Panc1 (cell line): ENCODE data around the gene SLC8B1. TPM values are rescaled to one million over a fixed set of nuclear protein-coding genes. Genes with fewer than 3 reads are reported as not detected.

Experiments
- ATAC-seq: fragments of 200-7000 bp; cut with Tn5 transposase; 2 replicates; pipeline ENCODE4 v1.9.1; 2020; ENCODE audit warnings: mild to moderate bottlenecking, moderate library complexity
- BruUV-seq: library from RNA; stranded (reverse); fragments of 400-500 nt; replicated peaks from 2 replicates; lab custom pipeline; 2021; lab: Mats Ljungman, UMichigan
- CTCF ChIA-PET: fragments of 300-600 bp; sonication (Branson Sonifier 250); formaldehyde crosslinking; loops from one replicate; lab custom pipeline; 2022; ENCODE audit warnings: antibody characterized with exemption; lab: Charles Lee
- POLR2A ChIA-PET: fragments of 300-600 bp; sonication (Branson Sonifier 250); formaldehyde crosslinking; loops from one replicate; lab custom pipeline; 2022; ENCODE audit warnings: antibody characterized with exemption; lab: Charles Lee
- DNase-seq: peaks from one replicate; pipeline ENCODE4 v3.0.0-alpha.2; 2010; ENCODE audit warnings: low read depth, low spot score
- H3K27ac ChIP-seq: 2 replicates; pipeline ENCODE4 v1.5.1; 2011; ENCODE audit warnings: mild to moderate bottlenecking, low read length, inconsistent platforms
- H3K27me3 ChIP-seq: fragments of 200-500 bp; sonication (Bioruptor generic); 2 replicates; pipeline ENCODE4 v1.6.0; 2014; ENCODE audit warnings: low read length, inconsistent platforms; ENCODE audit not compliant: control insufficient read depth, insufficient read depth
- H3K36me3 ChIP-seq: fragments of 200-500 bp; sonication (Bioruptor generic); 2 replicates; pipeline ENCODE4 v1.5.1; 2014; ENCODE audit warnings: inconsistent platforms, mild to moderate bottlenecking, low read length, moderate library complexity; ENCODE audit not compliant: control insufficient read depth, insufficient read depth
- H3K4me1 ChIP-seq: 2 replicates; pipeline ENCODE4 v1.5.1; 2011; ENCODE audit warnings: inconsistent platforms, mild to moderate bottlenecking, low read length, moderate library complexity; ENCODE audit not compliant: control insufficient read depth, insufficient read depth
- H3K4me3 ChIP-seq, 2 experiments: 2 replicates each; pipeline ENCODE4 v1.5.1; 2011 to 2012; ENCODE audit warnings: low read depth in 2 of 2, low read length in 2 of 2, mild to moderate bottlenecking in 2 of 2, inconsistent platforms in 1 of 2, moderate library complexity in 1 of 2
- H3K9me3 ChIP-seq: fragments of 200-500 bp; sonication (Bioruptor generic); 2 replicates; pipeline ENCODE4 v1.5.1; 2014; ENCODE audit warnings: low read depth, mild to moderate bottlenecking, inconsistent platforms, low read length, moderate library complexity; ENCODE audit not compliant: control insufficient read depth, insufficient read depth
- POLR2AphosphoS5 ChIP-seq: IDR thresholded peaks from 2 replicates; pipeline ENCODE4 v1.6.1; 2012; ENCODE audit warnings: mild to moderate bottlenecking, low read depth, low read length, moderate library complexity
- SIN3A ChIP-seq: IDR thresholded peaks from 2 replicates; pipeline ENCODE4 v1.6.1; 2012; ENCODE audit warnings: low read depth, mild to moderate bottlenecking, low read length, moderate library complexity, borderline replicate concordance; ENCODE audit not compliant: insufficient read depth
- TCF7L2 ChIP-seq: IDR thresholded peaks from 2 replicates; pipeline ENCODE4 v1.6.1; 2011; ENCODE audit warnings: mild to moderate bottlenecking, low read depth, low read length, inconsistent platforms
- in situ Hi-C: cut with HindIII; loops from 2 replicates; pipeline ENCODE4 v1.10.0; 2016; ENCODE audit warnings: low sequenced_read_pairs, low pct_unique_long_range_greater_than_20kb
- intact Hi-C: fragments of 100-400 bp; cut with micrococcal nuclease; formaldehyde crosslinking; loops from one replicate; pipeline ENCODE4 v1.10.0; 2022; ENCODE audit not compliant: unreplicated experiment
- total RNA-seq: library from RNA; stranded (reverse); gene quantifications from one replicate; pipeline ENCODE4 v1.2.1, GENCODE V29; 2021; ENCODE audit not compliant: unreplicated experiment
- TF ChIP-seq, protein P1 (sequence below): fragments of 450-650 bp; IDR thresholded peaks from 2 replicates; pipeline ENCODE4 v1.5.1; 2017; ENCODE audit warnings: mild to moderate bottlenecking
- TF ChIP-seq, protein P2 (sequence below), 2 experiments: IDR thresholded peaks; 2 replicates each; pipeline ENCODE4 v1.6.1; 2011 to 2012; ENCODE audit warnings: low read depth in 2 of 2, control low read depth in 1 of 2, low read length in 1 of 2, mild to moderate bottlenecking in 1 of 2, moderate library complexity in 1 of 2; ENCODE audit not compliant: insufficient read depth in 1 of 2

Gene SLC8B1
- total RNA-seq, 1 experiment from 2014 or later = 26.7 TPM

DNA sequence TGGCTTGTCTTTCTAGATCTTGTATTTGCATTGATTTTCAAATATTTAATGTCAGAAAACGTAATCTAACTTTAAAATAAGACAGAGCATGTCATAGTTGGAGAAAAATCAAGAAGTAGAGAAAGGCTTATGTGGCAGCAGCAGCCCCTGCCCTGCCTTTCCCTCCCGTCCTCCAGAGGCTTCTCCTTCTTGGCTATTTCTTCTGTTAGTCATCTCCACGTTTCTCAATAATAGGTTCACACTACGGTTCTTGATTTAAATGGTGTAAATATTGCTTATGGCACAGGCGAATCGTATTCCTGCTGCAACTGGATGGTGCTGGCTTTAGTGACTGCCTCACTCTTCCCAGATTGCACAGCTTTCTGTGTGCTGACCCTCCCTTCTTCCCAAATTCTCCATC lies 42.8 kb downstream of the SLC8B1 start:
- Histone ChIP-seq H3K4me3 (no peak overlapping the region), H3K27me3 (no peaks in the 10 kb centered on the region), H3K27ac (no peak overlapping the region), H3K4me1 (no peaks in the 10 kb centered on the region), H3K36me3 (no peaks in the 10 kb centered on the region), H3K9me3 (no peaks in the 10 kb centered on the region)
- TF ChIP-seq, protein P1, sequence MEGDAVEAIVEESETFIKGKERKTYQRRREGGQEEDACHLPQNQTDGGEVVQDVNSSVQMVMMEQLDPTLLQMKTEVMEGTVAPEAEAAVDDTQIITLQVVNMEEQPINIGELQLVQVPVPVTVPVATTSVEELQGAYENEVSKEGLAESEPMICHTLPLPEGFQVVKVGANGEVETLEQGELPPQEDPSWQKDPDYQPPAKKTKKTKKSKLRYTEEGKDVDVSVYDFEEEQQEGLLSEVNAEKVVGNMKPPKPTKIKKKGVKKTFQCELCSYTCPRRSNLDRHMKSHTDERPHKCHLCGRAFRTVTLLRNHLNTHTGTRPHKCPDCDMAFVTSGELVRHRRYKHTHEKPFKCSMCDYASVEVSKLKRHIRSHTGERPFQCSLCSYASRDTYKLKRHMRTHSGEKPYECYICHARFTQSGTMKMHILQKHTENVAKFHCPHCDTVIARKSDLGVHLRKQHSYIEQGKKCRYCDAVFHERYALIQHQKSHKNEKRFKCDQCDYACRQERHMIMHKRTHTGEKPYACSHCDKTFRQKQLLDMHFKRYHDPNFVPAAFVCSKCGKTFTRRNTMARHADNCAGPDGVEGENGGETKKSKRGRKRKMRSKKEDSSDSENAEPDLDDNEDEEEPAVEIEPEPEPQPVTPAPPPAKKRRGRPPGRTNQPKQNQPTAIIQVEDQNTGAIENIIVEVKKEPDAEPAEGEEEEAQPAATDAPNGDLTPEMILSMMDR = no peak
- TF ChIP-seq, protein P2, sequence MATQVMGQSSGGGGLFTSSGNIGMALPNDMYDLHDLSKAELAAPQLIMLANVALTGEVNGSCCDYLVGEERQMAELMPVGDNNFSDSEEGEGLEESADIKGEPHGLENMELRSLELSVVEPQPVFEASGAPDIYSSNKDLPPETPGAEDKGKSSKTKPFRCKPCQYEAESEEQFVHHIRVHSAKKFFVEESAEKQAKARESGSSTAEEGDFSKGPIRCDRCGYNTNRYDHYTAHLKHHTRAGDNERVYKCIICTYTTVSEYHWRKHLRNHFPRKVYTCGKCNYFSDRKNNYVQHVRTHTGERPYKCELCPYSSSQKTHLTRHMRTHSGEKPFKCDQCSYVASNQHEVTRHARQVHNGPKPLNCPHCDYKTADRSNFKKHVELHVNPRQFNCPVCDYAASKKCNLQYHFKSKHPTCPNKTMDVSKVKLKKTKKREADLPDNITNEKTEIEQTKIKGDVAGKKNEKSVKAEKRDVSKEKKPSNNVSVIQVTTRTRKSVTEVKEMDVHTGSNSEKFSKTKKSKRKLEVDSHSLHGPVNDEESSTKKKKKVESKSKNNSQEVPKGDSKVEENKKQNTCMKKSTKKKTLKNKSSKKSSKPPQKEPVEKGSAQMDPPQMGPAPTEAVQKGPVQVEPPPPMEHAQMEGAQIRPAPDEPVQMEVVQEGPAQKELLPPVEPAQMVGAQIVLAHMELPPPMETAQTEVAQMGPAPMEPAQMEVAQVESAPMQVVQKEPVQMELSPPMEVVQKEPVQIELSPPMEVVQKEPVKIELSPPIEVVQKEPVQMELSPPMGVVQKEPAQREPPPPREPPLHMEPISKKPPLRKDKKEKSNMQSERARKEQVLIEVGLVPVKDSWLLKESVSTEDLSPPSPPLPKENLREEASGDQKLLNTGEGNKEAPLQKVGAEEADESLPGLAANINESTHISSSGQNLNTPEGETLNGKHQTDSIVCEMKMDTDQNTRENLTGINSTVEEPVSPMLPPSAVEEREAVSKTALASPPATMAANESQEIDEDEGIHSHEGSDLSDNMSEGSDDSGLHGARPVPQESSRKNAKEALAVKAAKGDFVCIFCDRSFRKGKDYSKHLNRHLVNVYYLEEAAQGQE (IDR thresholded peaks at IDR 0.05; ENCODE audit: insufficient read depth in 1 of 2, low read depth in 2 of 2, low read length in 1 of 2) = no peak
- TF ChIP-seq SIN3A = no peak
- no peak for TF ChIP-seq POLR2AphosphoS5
- no peak for TF ChIP-seq TCF7L2
- in situ Hi-C loops = no loop called here
- no TSS peak for BruUV-seq
- intact Hi-C loops = no loop called here
- ATAC-seq (no peak), DNase-seq (no peak)
- ChIA-PET POLR2A (no interaction called here), CTCF (no interaction called here)

DNA sequence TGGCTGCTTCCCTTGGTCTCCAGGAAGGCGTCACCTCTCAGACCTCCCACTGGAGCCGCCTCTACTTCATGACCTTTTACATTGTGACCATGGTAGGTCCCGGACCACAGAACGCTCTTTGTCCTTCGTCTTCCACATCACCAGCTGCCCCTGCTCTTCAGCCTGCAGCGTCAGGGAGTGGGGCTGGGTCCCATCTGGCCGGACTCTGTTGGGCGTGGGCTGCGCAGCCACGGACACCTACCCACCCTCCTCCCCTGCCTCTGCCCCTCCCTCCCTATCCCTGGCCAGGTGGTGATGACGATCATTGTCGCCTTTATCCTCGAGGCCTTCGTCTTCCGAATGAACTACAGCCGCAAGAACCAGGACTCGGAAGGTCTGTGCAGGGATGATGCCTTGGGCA lies 43.3 kb downstream of the SLC8B1 start:
- CTCF ChIA-PET = no interaction called here
- in situ Hi-C loops = no loop called here
- POLR2A ChIA-PET = no interaction called here
- no peak for ATAC-seq
- TF ChIP-seq POLR2AphosphoS5 = no peak
- TF ChIP-seq SIN3A = no peak
- TF ChIP-seq TCF7L2 = no peak
- TF ChIP-seq, protein P2 (IDR thresholded peaks at IDR 0.05; ENCODE audit: insufficient read depth in 1 of 2, low read depth in 2 of 2, low read length in 1 of 2) = no peak
- TF ChIP-seq, protein P1 = no peak
- H3K4me1 ChIP-seq = no peaks in the 10 kb centered on the region
- no peak overlapping the region for H3K4me3 ChIP-seq
- intact Hi-C loops = no loop called here
- BruUV-seq = no TSS peak
- no peak overlapping the region for H3K27ac ChIP-seq
- H3K27me3 ChIP-seq = no peaks in the 10 kb centered on the region
- no peak for DNase-seq
- H3K9me3 ChIP-seq = no peaks in the 10 kb centered on the region
- no peaks in the 10 kb centered on the region for H3K36me3 ChIP-seq
